C4-2B (cell line): Measurements from ENCODE around the gene PLSCR1.

ENCODE experiments used
- ZFX ChIP-seq: fragments of 450-650 bp; IDR thresholded peaks from 2 replicates; pipeline ENCODE4 v1.6.1; 2017
- TF ChIP-seq, protein P1 (sequence below): fragments of 450-650 bp; conservative IDR thresholded peaks from 2 replicates; pipeline ENCODE4 v1.5.1; 2017; ENCODE audit warnings: mild to moderate bottlenecking

DNA sequence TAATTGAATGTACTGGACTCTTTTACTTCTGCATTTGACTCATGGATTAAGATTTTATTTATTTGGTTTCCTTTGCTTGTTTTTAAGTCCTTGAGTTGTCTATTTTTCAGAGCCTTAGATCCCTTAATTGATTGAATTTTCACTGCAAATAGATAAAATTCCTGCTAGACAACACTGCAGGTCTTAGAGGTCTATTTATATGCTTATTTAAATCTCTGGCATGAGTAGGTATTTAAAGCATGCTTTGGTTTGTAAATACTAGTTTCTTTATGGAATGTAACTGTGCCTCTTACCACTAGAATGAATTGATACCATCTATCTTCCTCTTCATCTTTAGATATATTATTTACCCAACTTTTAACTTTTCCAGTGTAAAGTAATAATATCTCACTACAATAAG lies 40.7 kb upstream of the PLSCR1 start:
- TF ChIP-seq, protein P1, sequence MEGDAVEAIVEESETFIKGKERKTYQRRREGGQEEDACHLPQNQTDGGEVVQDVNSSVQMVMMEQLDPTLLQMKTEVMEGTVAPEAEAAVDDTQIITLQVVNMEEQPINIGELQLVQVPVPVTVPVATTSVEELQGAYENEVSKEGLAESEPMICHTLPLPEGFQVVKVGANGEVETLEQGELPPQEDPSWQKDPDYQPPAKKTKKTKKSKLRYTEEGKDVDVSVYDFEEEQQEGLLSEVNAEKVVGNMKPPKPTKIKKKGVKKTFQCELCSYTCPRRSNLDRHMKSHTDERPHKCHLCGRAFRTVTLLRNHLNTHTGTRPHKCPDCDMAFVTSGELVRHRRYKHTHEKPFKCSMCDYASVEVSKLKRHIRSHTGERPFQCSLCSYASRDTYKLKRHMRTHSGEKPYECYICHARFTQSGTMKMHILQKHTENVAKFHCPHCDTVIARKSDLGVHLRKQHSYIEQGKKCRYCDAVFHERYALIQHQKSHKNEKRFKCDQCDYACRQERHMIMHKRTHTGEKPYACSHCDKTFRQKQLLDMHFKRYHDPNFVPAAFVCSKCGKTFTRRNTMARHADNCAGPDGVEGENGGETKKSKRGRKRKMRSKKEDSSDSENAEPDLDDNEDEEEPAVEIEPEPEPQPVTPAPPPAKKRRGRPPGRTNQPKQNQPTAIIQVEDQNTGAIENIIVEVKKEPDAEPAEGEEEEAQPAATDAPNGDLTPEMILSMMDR = no peak
- TF ChIP-seq ZFX = no peak
